ENCODE measurements around the gene DEFB125. TPM values are rescaled to one million over a fixed set of nuclear protein-coding genes. Genes with fewer than 3 reads are reported as not detected.

The DEFB125 gene
- polyA plus RNA-seq, 1 donor from 2014 or later = not detected

DNA sequence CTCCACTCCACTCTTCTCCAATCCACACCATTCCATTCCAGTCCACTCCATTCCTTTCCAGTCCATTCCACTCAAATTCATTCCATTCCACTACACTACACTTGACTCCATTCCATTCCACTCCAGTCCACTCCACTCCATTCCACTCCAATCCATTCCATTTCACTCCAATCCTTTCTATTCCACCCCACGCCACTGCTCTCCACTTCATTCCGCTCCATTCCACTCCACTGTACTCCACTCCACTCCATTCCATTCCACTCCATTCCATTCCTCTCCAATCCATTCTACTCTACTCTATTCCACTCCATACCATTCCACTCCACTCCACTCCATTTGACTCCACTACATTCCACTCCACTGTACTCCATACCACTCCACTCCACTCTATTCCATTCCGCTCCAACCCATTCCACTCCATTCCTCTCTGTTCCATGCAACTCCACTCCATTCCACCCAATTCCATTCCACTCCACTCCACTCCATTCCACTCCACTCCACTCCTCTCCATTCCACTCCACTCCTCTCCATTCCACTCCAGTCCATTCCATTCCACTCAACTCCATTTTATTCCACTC lies 23.4 kb upstream of the DEFB125 start:
- H3K27ac ChIP-seq (ENCODE audit: low read length) = no peak overlapping the region
- H3F3A ChIP-seq (ENCODE audit: insufficient read depth, low read length, poor library complexity, severe bottlenecking) = no peaks in the 10 kb centered on the region
- no peak overlapping the region for H3K4me3 ChIP-seq (ENCODE audit: low read length)
- H4K20me1 ChIP-seq (ENCODE audit: insufficient read depth) = no peaks in the 10 kb centered on the region
- H3K79me2 ChIP-seq (replicated peaks; ENCODE audit: insufficient read depth, low read length) = no peaks in the 10 kb centered on the region
- H3K4me2 ChIP-seq (ENCODE audit: low read length) = no peak overlapping the region
- H3K9me3 ChIP-seq (ENCODE audit: low read length) = peaks cover 15% of the 10 kb centered on the region
- TF ChIP-seq EP300 (conservative IDR thresholded peaks at IDR 0.05; ENCODE audit: poor library complexity, severe bottlenecking) = no peak
- TF ChIP-seq RAD21 (conservative IDR thresholded peaks at IDR 0.05) = no peak
- TF ChIP-seq, protein P1, sequence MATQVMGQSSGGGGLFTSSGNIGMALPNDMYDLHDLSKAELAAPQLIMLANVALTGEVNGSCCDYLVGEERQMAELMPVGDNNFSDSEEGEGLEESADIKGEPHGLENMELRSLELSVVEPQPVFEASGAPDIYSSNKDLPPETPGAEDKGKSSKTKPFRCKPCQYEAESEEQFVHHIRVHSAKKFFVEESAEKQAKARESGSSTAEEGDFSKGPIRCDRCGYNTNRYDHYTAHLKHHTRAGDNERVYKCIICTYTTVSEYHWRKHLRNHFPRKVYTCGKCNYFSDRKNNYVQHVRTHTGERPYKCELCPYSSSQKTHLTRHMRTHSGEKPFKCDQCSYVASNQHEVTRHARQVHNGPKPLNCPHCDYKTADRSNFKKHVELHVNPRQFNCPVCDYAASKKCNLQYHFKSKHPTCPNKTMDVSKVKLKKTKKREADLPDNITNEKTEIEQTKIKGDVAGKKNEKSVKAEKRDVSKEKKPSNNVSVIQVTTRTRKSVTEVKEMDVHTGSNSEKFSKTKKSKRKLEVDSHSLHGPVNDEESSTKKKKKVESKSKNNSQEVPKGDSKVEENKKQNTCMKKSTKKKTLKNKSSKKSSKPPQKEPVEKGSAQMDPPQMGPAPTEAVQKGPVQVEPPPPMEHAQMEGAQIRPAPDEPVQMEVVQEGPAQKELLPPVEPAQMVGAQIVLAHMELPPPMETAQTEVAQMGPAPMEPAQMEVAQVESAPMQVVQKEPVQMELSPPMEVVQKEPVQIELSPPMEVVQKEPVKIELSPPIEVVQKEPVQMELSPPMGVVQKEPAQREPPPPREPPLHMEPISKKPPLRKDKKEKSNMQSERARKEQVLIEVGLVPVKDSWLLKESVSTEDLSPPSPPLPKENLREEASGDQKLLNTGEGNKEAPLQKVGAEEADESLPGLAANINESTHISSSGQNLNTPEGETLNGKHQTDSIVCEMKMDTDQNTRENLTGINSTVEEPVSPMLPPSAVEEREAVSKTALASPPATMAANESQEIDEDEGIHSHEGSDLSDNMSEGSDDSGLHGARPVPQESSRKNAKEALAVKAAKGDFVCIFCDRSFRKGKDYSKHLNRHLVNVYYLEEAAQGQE (IDR thresholded peaks at IDR 0.05; ENCODE audit: borderline replicate concordance) = no peak
- TF ChIP-seq MXI1 (conservative IDR thresholded peaks at IDR 0.05; ENCODE audit: poor library complexity, severe bottlenecking) = no peak
- TF ChIP-seq, protein P2, sequence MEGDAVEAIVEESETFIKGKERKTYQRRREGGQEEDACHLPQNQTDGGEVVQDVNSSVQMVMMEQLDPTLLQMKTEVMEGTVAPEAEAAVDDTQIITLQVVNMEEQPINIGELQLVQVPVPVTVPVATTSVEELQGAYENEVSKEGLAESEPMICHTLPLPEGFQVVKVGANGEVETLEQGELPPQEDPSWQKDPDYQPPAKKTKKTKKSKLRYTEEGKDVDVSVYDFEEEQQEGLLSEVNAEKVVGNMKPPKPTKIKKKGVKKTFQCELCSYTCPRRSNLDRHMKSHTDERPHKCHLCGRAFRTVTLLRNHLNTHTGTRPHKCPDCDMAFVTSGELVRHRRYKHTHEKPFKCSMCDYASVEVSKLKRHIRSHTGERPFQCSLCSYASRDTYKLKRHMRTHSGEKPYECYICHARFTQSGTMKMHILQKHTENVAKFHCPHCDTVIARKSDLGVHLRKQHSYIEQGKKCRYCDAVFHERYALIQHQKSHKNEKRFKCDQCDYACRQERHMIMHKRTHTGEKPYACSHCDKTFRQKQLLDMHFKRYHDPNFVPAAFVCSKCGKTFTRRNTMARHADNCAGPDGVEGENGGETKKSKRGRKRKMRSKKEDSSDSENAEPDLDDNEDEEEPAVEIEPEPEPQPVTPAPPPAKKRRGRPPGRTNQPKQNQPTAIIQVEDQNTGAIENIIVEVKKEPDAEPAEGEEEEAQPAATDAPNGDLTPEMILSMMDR (IDR thresholded peaks at IDR 0.05; ENCODE audit: poor library complexity, severe bottlenecking) = no peak
- TF ChIP-seq SMC3 (conservative IDR thresholded peaks at IDR 0.05; ENCODE audit: poor library complexity) = no peak
- no peak for TF ChIP-seq TAF1 (IDR thresholded peaks at IDR 0.05; ENCODE audit: low read depth)
- no peak for TF ChIP-seq POLR2AphosphoS5 (IDR thresholded peaks at IDR 0.05)
- TF ChIP-seq EZH2 (IDR thresholded peaks at IDR 0.05; ENCODE audit: borderline replicate concordance, insufficient read depth, low read length, poor library complexity, severe bottlenecking) = no peak
- no peak overlapping the region for H3K9ac ChIP-seq (ENCODE audit: low read length)
- no peaks in the 10 kb centered on the region for H3K27me3 ChIP-seq (ENCODE audit: insufficient read depth, low read depth, low read length)
- no peaks in the 10 kb centered on the region for H3K9me2 ChIP-seq (ENCODE audit: insufficient read depth, low read length)
- no peak overlapping the region for H2AFZ ChIP-seq (ENCODE audit: low read depth, low read length)
- H3K36me3 ChIP-seq (ENCODE audit: insufficient read depth, low read length) = no peaks in the 10 kb centered on the region

DNA sequence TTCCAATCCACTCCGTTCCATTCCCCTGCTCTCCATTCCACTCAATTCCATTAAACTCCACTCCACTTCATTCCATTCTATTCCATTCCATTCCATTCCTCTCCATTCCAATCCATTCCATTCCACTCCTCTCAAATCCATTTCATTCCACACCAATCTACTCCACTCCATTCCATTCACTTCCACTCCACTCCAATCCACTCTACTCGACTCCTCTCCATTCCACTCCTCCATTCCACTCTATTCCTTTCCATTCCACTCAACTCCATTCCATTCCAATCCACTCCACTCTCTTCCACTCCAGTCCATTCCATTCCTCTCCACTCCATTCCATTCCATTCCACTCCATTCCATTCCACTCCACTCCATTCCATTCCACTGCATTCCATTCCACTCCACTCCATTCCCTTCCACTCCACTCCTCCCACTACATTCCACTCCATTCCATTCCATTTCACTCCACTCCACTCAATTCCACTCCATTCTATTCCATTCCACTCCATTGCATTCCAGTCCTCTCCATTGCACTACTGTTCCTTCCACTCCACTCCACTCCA lies 22.6 kb upstream of the DEFB125 start:
- Histone ChIP-seq H3K4me2 (ENCODE audit: low read length) (no peak overlapping the region), H3K79me2 (replicated peaks; ENCODE audit: insufficient read depth, low read length) (no peaks in the 10 kb centered on the region), H4K20me1 (ENCODE audit: insufficient read depth) (no peaks in the 10 kb centered on the region), H3K4me3 (ENCODE audit: low read length) (no peak overlapping the region), H3K9me2 (ENCODE audit: insufficient read depth, low read length) (no peaks in the 10 kb centered on the region), H3K9ac (ENCODE audit: low read length) (no peak overlapping the region), H3F3A (ENCODE audit: insufficient read depth, low read length, poor library complexity, severe bottlenecking) (no peaks in the 10 kb centered on the region), H2AFZ (ENCODE audit: low read depth, low read length) (no peak overlapping the region), H3K27ac (ENCODE audit: low read length) (no peak overlapping the region), H3K9me3 (ENCODE audit: low read length) (peaks cover 15% of the 10 kb centered on the region), H3K27me3 (ENCODE audit: insufficient read depth, low read depth, low read length) (no peaks in the 10 kb centered on the region), H3K36me3 (ENCODE audit: insufficient read depth, low read length) (no peaks in the 10 kb centered on the region)
- TF ChIP-seq EP300 (conservative IDR thresholded peaks at IDR 0.05; ENCODE audit: poor library complexity, severe bottlenecking) = no peak
- TF ChIP-seq, protein P1 (IDR thresholded peaks at IDR 0.05; ENCODE audit: borderline replicate concordance) = no peak
- TF ChIP-seq, protein P2 (IDR thresholded peaks at IDR 0.05; ENCODE audit: poor library complexity, severe bottlenecking) = no peak
- no peak for TF ChIP-seq EZH2 (IDR thresholded peaks at IDR 0.05; ENCODE audit: borderline replicate concordance, insufficient read depth, low read length, poor library complexity, severe bottlenecking)
- no peak for TF ChIP-seq POLR2AphosphoS5 (IDR thresholded peaks at IDR 0.05)
- TF ChIP-seq RAD21 (conservative IDR thresholded peaks at IDR 0.05) = no peak
- no peak for TF ChIP-seq TAF1 (IDR thresholded peaks at IDR 0.05; ENCODE audit: low read depth)
- TF ChIP-seq MXI1 (conservative IDR thresholded peaks at IDR 0.05; ENCODE audit: poor library complexity, severe bottlenecking) = no peak
- no peak for TF ChIP-seq SMC3 (conservative IDR thresholded peaks at IDR 0.05; ENCODE audit: poor library complexity)

Measured in neural cell (in vitro differentiated cells).